Measurements from ENCODE around the gene TSEN34.
"Not testable (repeated sequence)": the region's sequence is repeated elsewhere in the genome, so short reads cannot be mapped to it uniquely, and the experiment has no call there.

DNA sequence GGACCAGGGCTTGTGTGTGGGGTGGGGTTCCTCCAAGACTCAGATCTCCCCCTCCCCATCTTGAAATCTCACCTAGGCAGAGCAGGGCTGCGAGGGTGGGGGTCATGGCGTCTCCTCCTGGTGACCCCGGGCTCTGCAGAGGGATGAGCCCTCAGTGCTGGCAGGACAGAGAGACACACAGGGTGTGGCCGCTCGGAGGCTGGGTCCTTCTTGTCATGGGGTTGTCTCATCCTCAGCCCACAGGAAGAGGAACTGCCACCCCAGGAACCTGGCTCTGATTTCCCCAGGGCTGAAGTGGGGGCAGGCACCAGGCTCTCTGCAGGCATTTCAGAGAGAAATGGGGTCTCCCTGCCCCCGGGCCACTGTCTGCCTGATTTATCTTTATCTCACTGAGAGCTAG is 51.5 kb downstream of the TSEN34 start, which contains the start of gene LILRA6:
- TF ChIP-seq, protein P1, sequence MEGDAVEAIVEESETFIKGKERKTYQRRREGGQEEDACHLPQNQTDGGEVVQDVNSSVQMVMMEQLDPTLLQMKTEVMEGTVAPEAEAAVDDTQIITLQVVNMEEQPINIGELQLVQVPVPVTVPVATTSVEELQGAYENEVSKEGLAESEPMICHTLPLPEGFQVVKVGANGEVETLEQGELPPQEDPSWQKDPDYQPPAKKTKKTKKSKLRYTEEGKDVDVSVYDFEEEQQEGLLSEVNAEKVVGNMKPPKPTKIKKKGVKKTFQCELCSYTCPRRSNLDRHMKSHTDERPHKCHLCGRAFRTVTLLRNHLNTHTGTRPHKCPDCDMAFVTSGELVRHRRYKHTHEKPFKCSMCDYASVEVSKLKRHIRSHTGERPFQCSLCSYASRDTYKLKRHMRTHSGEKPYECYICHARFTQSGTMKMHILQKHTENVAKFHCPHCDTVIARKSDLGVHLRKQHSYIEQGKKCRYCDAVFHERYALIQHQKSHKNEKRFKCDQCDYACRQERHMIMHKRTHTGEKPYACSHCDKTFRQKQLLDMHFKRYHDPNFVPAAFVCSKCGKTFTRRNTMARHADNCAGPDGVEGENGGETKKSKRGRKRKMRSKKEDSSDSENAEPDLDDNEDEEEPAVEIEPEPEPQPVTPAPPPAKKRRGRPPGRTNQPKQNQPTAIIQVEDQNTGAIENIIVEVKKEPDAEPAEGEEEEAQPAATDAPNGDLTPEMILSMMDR (IDR thresholded peaks at IDR 0.05; ENCODE audit: low read depth, low read length), result not testable (repeated sequence)
- TF ChIP-seq EZH2phosphoT487 (IDR thresholded peaks at IDR 0.05; ENCODE audit: low read depth), result not testable (repeated sequence)

Data from OCI-LY3 (cell line).